Measurements from ENCODE around the gene PLXDC1.

The PLXDC1 gene

DNA sequence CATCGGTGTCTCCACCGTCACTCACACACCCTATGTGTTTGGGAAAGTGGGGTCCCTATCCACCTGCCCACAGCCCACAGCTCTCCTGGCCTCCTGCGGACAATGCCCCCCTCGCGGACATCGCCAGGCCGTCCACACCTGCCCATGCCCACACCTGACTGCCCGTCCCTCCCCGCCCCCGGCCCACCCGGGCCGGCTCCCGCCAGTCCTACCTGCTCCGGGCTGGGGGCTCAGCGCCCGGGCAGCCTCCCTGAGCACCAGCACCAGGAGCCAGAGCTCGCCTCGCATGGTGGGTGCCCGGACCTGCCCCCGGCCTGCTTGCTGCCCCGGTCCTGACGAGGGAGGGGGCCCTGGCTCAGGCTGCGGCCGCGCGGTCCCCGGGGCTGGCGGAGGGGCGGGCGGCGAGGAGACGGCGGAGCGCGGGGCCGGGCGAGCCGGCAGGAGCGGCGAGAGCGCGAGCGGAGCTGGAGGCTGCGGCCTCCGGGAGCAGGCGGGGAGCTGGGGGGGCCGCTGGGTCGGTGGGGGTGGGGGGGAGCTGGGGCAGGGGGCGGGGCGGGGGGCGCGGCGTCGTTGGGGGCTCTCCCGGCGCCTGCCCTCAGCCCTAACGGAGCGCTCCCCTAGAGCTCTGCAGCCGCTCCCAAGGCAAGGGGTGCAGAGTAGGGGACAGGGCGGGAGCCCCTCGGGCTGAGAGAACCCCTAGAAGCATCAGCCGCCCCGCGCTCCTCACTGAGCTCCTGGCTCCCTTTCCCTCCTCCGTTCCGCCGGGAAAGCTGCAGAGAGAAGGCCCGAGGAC is at the start of gene PLXDC1:
TSS of gene PLXDC1 (minus strand) at position 488 of the 793 bp plus-strand sequence. CDS start at position 288, 200 bp downstream.
- H3K27ac Mint-ChIP-seq, result peak within 1 kb of the TSS; percentile 99
- H3K9me3 Mint-ChIP-seq (ENCODE audit: low read depth), result no peaks in the 10 kb centered on the region
- H3K27me3 Mint-ChIP-seq, result no peaks in the 10 kb centered on the region
- peaks cover 48% of the 10 kb centered on the region for H3K4me1 Mint-ChIP-seq (ENCODE audit: low read depth)
- H3K4me3 Mint-ChIP-seq, result peak within 1 kb of the TSS; percentile 96
- H3K36me3 Mint-ChIP-seq, result no peaks in the 10 kb centered on the region

DNA sequence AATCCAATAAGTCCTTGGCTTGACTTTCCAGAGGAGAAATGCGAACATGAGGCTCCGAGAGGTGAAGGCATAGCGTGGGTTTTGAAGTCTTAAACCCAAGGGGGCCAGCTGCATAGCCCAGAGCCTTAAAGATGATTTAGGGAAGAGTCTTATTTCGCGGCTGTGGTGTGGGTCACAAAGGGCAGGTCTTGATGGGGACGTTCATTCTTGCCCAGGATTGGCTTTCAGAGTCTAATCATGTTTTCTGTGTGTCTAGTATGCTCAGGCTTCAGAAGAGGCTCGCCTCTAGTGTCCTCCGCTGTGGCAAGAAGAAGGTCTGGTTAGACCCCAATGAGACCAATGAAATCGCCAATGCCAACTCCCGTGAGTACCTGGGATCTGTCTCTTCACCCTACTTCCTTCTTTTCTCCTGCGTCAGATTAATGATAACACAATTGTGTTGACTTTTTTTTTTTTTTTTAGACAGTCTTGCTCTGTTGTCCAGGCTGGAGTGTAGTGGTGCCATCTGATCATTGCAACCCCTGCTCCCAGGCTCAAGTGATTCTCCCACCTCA is 49.6 kb upstream of the PLXDC1 start:
- peaks cover 45% of the 10 kb centered on the region for H3K4me1 Mint-ChIP-seq (ENCODE audit: low read depth)
- H3K27me3 Mint-ChIP-seq, result no peaks in the 10 kb centered on the region
- peak overlapping the region; percentile 99 for H3K4me3 Mint-ChIP-seq
- H3K27ac Mint-ChIP-seq, result peak overlapping the region; percentile 100
- no peaks in the 10 kb centered on the region for H3K9me3 Mint-ChIP-seq (ENCODE audit: low read depth)
- peaks cover 20% of the 10 kb centered on the region for H3K36me3 Mint-ChIP-seq

DNA sequence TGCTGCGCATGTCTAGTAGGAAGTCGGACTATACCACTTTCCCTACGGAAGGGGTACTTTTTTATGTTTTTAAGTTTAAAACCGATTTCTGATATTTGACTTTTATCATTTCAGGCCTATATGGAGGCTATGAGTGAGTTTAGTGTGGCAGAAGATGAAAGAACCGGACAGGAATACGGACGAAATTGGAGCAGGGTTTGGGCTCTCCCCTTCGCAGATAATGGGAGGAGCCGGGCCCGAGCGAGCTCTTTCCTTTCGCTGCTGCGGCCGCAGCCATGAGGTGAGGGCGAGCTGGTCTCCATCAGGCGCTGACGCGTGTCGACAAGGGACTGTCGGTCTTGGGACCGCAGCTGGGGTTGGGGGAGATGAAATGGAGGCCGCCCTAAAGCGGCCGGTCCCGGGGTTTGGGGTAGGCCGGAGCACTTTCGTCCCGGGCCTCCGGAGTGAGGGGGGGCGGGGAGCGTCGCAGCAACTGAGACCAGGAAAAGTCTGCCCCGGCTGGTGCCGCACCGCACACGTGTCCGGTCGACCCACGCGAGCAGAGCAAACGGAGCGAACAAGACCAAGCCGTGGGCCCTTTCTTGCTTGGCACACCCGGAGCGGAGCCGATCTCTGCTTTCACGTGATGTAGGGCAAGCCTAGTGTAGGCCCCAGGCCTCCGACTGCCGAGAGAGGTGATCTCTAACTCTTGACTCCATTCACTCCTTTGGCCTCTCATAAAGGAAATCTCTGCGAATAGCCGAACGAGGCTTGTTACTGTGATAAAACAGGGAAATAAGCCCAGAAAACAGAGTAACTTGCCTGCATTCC is 48.8 kb upstream of the PLXDC1 start, which contains the start of gene RPL19:
TSS of gene RPL19 (plus strand) at position 214 of the 810 bp plus-strand sequence. CDS start at position 276, 62 bp downstream.
- H3K4me3 Mint-ChIP-seq, result peak within 1 kb of the TSS; percentile 99
- no peaks in the 10 kb centered on the region for H3K27me3 Mint-ChIP-seq
- peak within 1 kb of the TSS; percentile 100 for H3K27ac Mint-ChIP-seq
- peaks cover 20% of the 10 kb centered on the region for H3K36me3 Mint-ChIP-seq
- no peaks in the 10 kb centered on the region for H3K9me3 Mint-ChIP-seq (ENCODE audit: low read depth)
- peaks cover 49% of the 10 kb centered on the region for H3K4me1 Mint-ChIP-seq (ENCODE audit: low read depth)

DNA sequence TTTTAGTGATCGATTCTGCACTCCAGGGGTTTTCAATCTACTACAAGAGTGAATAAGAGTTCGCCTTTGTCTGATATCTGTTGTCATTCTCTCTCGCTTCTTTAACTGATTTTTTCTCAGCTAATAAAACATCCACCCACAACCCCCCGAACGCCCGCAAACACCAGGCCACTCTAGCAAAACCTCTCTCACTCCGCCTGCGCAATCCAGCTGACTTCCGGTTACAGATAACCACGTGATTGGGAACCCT is 48.3 kb upstream of the PLXDC1 start:
- Mint-ChIP-seq H3K4me3 (peak overlapping the region; percentile 99), H3K27me3 (no peaks in the 10 kb centered on the region)

DNA sequence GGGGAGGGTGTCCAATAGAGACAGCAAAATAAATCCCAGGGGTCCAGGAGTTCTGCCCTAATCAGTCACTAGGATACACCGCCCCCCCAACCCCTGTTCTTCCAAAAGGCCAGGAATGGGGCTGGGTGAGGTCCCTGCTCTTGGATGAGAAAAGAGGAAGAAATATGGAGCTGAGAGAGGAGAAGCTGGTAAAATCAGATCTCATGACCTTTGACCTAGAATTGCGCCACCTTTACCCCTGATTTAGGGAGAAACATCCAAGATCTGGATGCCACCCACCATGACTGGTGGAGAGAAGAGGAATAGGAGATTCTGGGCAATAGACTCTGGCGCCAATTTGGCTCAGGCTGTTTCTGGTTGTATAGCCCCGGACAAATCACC is 46.7 kb upstream of the PLXDC1 start:
- Mint-ChIP-seq H3K36me3 (peaks cover 16% of the 10 kb centered on the region), H3K27ac (peak overlapping the region; percentile 43), H3K4me3 (peak overlapping the region; percentile 99), H3K4me1 (ENCODE audit: low read depth) (peaks cover 49% of the 10 kb centered on the region), H3K27me3 (no peaks in the 10 kb centered on the region), H3K9me3 (ENCODE audit: low read depth) (no peaks in the 10 kb centered on the region)

More for the DNA sequence above, 48.3 kb upstream of the PLXDC1 start:
- Mint-ChIP-seq H3K36me3 (peaks cover 20% of the 10 kb centered on the region), H3K9me3 (ENCODE audit: low read depth) (no peaks in the 10 kb centered on the region), H3K4me1 (ENCODE audit: low read depth) (peaks cover 49% of the 10 kb centered on the region), H3K27ac (peak overlapping the region; percentile 100)

DNA sequence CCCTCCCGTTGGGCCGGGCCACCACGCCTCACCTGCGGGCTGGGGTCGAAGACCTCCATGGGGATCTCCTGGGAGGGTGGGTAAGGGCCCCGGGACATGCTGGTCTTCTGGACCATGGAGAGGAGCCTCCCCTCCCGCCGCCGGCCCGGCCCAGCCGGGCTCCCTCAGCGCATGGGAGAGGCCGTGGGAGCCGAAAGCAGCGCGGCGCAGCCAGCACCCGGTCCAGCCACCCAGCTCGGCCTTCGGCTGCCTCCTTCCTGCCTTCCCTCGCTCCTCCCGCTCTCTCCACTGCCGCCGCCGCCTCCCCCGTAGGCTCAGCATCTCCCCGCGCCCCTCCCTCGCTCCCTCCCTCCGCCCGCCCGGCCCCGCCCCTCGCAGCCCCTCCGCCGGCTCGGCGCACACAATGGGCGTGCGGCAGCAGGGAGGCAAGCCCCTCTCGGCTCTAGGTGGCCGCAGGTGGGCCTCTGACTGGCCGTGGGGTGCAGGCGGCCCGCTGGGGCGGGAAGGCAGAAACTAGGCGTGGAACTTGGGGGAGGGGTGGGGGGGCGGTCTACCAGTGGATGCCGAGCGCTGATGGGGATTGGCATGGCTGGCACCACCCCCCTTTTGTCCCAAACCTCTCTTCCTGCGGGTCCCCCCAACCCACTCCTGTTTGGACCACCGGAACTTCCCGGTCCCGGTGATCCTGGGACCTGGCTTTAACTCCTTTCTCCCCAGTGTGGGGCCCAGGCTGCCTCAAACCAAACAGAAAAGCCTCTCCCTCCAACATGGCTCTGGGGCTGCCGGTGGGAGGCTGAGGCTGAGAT is 46.1 kb upstream of the PLXDC1 start, which contains the start of gene CACNB1:
TSS of gene CACNB1 (minus strand) at position 290 of the 806 bp plus-strand sequence. CDS start at position 116, 174 bp downstream.
- no peaks in the 10 kb centered on the region for H3K27me3 Mint-ChIP-seq
- peaks cover 45% of the 10 kb centered on the region for H3K4me1 Mint-ChIP-seq (ENCODE audit: low read depth)
- peak within 1 kb of the TSS; percentile 99 for H3K4me3 Mint-ChIP-seq
- H3K9me3 Mint-ChIP-seq (ENCODE audit: low read depth), result no peaks in the 10 kb centered on the region
- H3K36me3 Mint-ChIP-seq, result peaks cover 13% of the 10 kb centered on the region
- H3K27ac Mint-ChIP-seq, result peak within 1 kb of the TSS; percentile 43

DNA sequence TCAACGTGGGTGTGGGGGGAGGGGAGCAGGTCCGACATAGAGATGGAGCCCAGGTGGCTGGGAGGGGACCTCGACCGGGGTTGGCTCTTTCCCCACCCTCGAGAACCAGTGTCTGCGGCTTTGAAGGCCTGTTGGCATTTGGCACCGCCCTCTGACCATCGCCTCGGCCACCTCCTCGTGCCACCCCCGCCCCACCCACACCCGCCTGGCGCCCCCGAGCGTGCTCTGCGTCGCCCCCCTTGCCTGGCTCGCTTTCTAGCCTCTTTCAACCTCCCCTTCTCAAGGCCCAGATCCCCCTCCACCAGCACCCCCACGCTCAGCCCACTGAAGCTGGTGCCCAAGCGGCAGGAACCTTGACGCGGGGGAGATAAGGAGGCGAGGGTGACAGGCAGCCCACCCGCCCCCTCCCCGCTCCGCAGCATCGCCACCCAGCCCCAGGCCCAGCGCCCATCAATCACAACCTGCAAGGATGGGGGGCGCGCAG is 45.4 kb upstream of the PLXDC1 start:
- Mint-ChIP-seq H3K4me1 (ENCODE audit: low read depth) (peaks cover 40% of the 10 kb centered on the region), H3K27ac (no peak overlapping the region), H3K9me3 (ENCODE audit: low read depth) (no peaks in the 10 kb centered on the region), H3K4me3 (peak overlapping the region; percentile 78), H3K36me3 (peaks cover 9% of the 10 kb centered on the region), H3K27me3 (no peaks in the 10 kb centered on the region)

DNA sequence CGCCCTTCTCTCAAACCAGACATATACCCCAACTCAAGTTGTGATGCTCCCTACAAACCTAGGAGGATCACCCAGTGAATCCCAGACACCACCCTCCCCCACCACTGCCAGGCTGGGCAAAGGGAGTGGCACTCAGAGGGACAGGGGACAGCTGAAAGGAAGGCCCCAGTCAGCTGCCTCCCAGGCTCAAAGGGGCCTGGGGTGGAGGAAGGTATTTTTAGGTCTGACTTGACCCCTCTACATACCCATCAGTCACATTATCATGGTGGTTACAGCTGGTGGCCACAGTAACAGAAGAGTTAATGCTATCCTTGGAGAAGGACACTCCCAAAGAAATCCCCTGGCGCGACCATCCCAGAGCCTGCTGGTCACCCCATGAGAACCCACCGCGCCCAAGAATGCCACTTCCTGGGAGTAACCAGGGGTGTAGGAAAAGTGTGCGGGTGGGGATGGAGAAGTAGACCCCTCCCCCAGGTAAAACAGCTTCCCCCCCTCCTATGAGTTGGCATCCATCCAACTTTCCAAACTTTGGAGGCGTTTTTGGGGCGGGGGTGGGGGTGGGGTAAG is 44.9 kb upstream of the PLXDC1 start:
- Mint-ChIP-seq H3K27ac (no peak overlapping the region), H3K9me3 (ENCODE audit: low read depth) (no peaks in the 10 kb centered on the region), H3K36me3 (peaks cover 6% of the 10 kb centered on the region), H3K27me3 (no peaks in the 10 kb centered on the region), H3K4me3 (peak overlapping the region; percentile 77), H3K4me1 (ENCODE audit: low read depth) (peaks cover 36% of the 10 kb centered on the region)

DNA sequence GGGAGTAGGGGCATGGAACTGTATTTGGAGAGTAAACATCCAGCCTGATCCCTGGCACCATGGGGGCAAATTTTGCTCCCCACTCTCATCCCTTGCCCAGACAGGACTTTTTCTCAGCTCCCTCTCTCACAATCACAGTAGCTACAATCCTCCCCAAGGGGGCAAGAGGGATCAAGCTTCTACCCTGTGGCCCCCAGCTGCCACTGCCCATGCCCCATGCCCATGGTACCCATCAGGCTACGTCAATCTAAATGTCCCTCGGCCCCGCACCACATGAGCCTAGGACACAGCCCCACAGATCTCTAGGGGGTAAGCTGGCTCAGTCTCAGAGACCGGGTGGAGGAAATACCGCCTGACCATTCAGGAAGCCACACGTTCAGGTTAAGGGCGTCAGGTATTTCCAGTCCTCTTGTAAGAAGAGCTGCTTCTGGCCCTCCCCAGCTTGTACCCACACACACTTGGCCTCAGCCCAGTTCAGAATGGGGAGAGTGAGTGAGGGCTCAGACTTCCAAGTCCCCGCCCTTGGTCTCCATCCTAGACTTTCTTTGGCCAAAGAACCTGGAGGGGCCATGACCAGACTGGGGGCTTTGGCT is 44.2 kb upstream of the PLXDC1 start:
- H3K27me3 Mint-ChIP-seq, result no peaks in the 10 kb centered on the region
- peak overlapping the region; percentile 77 for H3K4me3 Mint-ChIP-seq
- H3K36me3 Mint-ChIP-seq, result peaks cover 2% of the 10 kb centered on the region
- H3K4me1 Mint-ChIP-seq (ENCODE audit: low read depth), result peaks cover 34% of the 10 kb centered on the region
- no peak overlapping the region for H3K27ac Mint-ChIP-seq
- no peaks in the 10 kb centered on the region for H3K9me3 Mint-ChIP-seq (ENCODE audit: low read depth)

DNA sequence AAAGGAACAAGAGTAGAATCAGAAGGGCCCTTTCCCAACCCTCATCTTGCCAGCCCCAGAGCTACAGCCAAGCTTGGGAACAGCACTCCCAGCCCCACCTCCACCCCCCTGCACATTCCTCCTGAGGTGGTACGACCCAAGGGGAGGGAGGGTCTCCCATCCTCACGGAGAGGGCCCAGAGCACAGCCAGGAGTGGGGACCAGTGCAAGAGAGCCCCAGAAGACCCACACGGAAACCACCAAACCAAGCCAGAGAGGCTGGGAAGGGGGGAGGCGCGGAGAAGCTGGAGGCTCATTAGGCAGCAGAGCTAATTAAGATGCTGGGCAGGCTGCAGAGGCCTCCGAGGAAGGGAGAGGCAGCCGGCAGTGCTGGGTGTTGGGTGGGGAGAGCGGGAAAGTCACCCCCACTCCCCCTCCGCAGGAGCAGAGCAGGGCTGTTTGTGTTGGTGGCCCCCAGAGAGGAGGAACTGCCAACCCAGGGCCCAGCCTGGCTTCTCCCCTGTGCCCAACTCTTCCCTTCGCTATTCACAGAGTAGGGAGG is 43.6 kb upstream of the PLXDC1 start:
- Mint-ChIP-seq H3K4me3 (no peak overlapping the region), H3K27me3 (no peaks in the 10 kb centered on the region), H3K27ac (no peak overlapping the region), H3K36me3 (no peaks in the 10 kb centered on the region), H3K9me3 (ENCODE audit: low read depth) (no peaks in the 10 kb centered on the region), H3K4me1 (ENCODE audit: low read depth) (peaks cover 34% of the 10 kb centered on the region)

DNA sequence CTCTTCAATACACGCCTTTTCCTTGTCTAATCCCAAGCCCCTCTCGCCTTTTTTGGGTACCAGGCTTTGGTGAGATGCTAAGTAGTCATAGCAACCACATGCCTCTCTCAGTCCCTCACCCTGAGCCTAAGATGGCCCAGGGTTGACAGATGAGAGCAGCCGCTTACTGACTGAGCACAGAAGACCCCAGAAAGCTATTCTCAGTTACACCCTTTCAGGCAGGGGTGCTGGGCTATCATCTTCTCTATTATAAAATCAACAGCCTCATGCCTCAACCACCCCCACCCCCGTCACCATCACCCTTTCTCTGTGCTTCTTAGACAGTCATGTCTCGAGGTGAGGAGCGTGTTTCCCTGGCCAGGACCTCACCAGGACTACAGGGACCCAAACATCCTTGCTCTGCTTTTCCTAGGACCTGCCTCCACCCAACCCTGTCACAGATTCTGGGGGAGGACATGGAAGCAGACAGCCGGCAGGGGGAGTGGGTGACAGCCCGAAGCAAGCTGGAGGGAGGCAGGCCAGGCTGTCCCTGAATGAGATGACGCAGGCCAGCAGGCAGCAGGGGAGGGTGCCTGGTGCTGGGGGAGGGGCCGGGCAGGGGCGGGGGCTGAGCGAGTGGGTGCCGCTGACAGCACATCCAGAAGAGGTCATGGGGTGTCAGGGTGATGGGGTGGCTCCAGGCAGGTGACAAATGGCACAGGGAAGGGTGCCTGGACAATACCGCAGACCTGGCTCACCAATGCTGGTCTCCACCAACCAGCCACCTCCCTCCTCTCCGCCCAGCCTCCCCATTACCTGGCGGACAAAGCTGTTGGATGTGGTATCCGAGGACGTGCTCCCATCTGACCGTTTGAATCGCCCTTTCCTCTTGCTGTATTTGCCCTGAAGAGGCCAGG is 42.9 kb upstream of the PLXDC1 start:
- H3K27me3 Mint-ChIP-seq, result no peaks in the 10 kb centered on the region
- peaks cover 28% of the 10 kb centered on the region for H3K4me1 Mint-ChIP-seq (ENCODE audit: low read depth)
- no peak overlapping the region for H3K27ac Mint-ChIP-seq
- H3K36me3 Mint-ChIP-seq, result no peaks in the 10 kb centered on the region
- no peaks in the 10 kb centered on the region for H3K9me3 Mint-ChIP-seq (ENCODE audit: low read depth)
- no peak overlapping the region for H3K4me3 Mint-ChIP-seq

DNA sequence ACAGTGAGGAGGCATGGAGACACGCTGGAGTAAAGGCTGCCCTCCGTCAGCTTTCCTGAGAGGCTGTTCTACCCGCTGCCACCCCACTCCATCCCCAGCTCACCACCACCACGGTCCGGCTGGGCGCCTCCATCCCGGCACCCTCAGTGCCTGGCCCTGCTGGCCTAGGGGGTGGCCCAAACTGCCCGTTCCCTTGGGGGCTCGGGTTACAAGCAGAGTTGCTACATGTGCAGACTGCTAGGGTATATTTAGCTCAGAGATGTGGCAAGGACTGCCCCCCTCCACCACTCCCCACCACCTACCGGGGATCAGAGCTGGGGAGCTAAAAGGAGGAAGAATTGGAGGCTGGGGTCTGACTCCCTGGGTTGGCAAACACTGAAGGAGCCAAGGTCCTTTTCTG is 41.9 kb upstream of the PLXDC1 start:
- Mint-ChIP-seq H3K4me1 (ENCODE audit: low read depth) (peaks cover 22% of the 10 kb centered on the region), H3K36me3 (no peaks in the 10 kb centered on the region), H3K27me3 (no peaks in the 10 kb centered on the region), H3K9me3 (ENCODE audit: low read depth) (no peaks in the 10 kb centered on the region), H3K27ac (no peak overlapping the region), H3K4me3 (no peak overlapping the region)

DNA sequence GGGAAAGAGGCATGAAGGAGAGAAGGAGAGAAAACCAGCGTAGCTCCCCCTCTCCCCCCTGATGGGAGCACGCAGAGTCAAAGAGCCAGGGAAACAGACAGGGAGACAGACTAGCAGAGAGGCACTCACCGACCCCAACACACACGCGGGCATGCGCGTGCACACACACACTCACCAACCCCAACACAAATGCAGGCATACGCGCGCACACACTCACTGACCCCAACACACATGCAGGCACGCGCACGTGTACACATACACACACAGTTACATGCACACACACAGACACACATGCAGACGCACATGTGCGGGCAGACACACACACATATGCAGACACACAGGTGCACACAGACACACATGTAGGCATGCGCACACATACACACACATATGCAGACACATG is 41.5 kb upstream of the PLXDC1 start:
- no peaks in the 10 kb centered on the region for H3K27me3 Mint-ChIP-seq
- no peak overlapping the region for H3K27ac Mint-ChIP-seq
- H3K36me3 Mint-ChIP-seq, result no peaks in the 10 kb centered on the region
- no peak overlapping the region for H3K4me3 Mint-ChIP-seq
- H3K4me1 Mint-ChIP-seq (ENCODE audit: low read depth), result peaks cover 19% of the 10 kb centered on the region
- H3K9me3 Mint-ChIP-seq (ENCODE audit: low read depth), result no peaks in the 10 kb centered on the region

Measured in activated naive CD8-positive, alpha-beta T cell (primary cell).